Measurements from ENCODE around the gene SLC25A52. TPM values are rescaled to one million over a fixed set of nuclear protein-coding genes. Genes with fewer than 3 reads are reported as not detected.
A peak's percentile ranks its signal among the peaks of the same experiment; 100 is the strongest.
"Not testable (repeated sequence)": the region's sequence is repeated elsewhere in the genome, so short reads cannot be mapped to it uniquely, and the experiment has no call there.

Gene SLC25A52
- total RNA-seq, 1 donor from 2014 or later = not detected

- Histone ChIP-seq H3K4me3 (ENCODE audit: low read depth, low read length) (no peak overlapping the region), H3K36me3 (ENCODE audit: control insufficient read depth, insufficient read depth, low read length) (no peaks in the 10 kb centered on the region), H3K27me3 (ENCODE audit: control insufficient read depth, insufficient read depth, low read length) (no peaks in the 10 kb centered on the region)
- DNase-seq (ENCODE audit: low read depth) = no peak
- no peak for TF ChIP-seq CTCF (IDR thresholded peaks at IDR 0.05; ENCODE audit: insufficient read depth, low read length, poor library complexity, severe bottlenecking)
Observed at GRCh38 chr18:31744321-31745067, 16.2 kb downstream of the SLC25A52 start.

GRCh38 chr18:31743600-31743999 lies 17.1 kb downstream of the SLC25A52 start:
- not testable (repeated sequence) for H3K4me3 ChIP-seq (ENCODE audit: low read depth, low read length); H3K27me3 ChIP-seq (ENCODE audit: control insufficient read depth, insufficient read depth, low read length); DNase-seq (ENCODE audit: low read depth); H3K36me3 ChIP-seq (ENCODE audit: control insufficient read depth, insufficient read depth, low read length)

DNA sequence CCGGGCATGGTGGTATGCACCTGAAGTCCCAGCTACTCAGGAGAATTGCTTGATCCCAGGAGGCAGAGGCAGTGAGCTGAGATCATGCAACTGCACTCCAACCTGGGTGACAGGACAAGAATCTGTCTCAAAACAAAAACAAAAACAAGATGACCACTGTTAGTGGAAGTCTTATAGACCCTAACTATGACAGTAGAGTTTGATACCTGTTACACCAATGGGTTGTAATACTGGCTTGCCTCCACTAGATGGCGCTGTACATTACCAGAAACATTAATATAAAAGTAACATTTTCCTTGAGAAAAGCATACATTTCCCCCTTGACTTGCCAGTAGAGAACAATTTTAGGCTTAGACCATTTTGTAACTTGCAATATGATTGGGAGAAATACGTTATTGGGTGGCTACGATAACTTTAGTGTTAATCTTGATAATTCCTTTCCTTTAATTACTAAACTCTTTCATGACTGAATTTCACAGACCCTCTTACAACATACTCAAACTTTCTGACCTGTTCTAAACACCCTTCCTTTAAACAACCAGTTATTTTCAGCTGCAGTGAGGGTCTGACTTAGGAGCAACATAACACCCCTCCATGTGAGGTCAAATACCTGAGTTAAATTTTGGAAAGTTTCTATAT lies 19.5 kb downstream of the SLC25A52 start:
- Histone ChIP-seq H3K4me3 (ENCODE audit: low read depth, low read length) (no peak overlapping the region), H3K36me3 (ENCODE audit: control insufficient read depth, insufficient read depth, low read length) (no peaks in the 10 kb centered on the region), H3K27me3 (ENCODE audit: control insufficient read depth, insufficient read depth, low read length) (no peaks in the 10 kb centered on the region)
- DNase-seq (ENCODE audit: low read depth) = no peak
- TF ChIP-seq CTCF (IDR thresholded peaks at IDR 0.05; ENCODE audit: insufficient read depth, low read length, poor library complexity, severe bottlenecking) = peak; percentile 65

GRCh38 chr18:31740180-31740579 lies 20.5 kb downstream of the SLC25A52 start:
- H3K36me3 ChIP-seq (ENCODE audit: control insufficient read depth, insufficient read depth, low read length) = no peaks in the 10 kb centered on the region
- no peak for DNase-seq (ENCODE audit: low read depth)
- no peaks in the 10 kb centered on the region for H3K27me3 ChIP-seq (ENCODE audit: control insufficient read depth, insufficient read depth, low read length)
- H3K4me3 ChIP-seq (ENCODE audit: low read depth, low read length) = no peak overlapping the region
- no peak for TF ChIP-seq CTCF (IDR thresholded peaks at IDR 0.05; ENCODE audit: insufficient read depth, low read length, poor library complexity, severe bottlenecking)

DNA sequence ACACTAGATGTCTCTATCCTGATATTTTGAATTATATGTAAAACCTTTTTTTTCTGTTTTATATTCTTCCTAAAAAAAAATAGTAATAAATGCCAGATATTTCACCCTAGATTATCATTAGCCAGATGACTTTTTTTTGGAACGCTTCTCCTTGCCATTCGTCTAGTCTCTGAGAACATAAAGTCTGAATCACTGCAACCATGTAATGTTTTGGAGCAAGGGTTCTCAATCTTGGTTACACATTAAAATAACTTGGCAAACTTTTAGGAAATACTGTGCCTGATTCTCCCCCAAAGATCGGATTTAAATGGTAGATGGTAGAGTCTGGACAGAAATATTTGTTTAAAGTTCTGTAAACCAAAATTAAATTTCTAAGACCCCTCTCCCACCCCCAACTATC lies 21.0 kb downstream of the SLC25A52 start:
- H3K36me3 ChIP-seq (ENCODE audit: control insufficient read depth, insufficient read depth, low read length) = no peaks in the 10 kb centered on the region
- H3K27me3 ChIP-seq (ENCODE audit: control insufficient read depth, insufficient read depth, low read length) = no peaks in the 10 kb centered on the region
- no peak for DNase-seq (ENCODE audit: low read depth)
- H3K4me3 ChIP-seq (ENCODE audit: low read depth, low read length) = no peak overlapping the region
- no peak for TF ChIP-seq CTCF (IDR thresholded peaks at IDR 0.05; ENCODE audit: insufficient read depth, low read length, poor library complexity, severe bottlenecking)

GRCh38 chr18:31738460-31739407 lies 21.9 kb downstream of the SLC25A52 start:
- Histone ChIP-seq H3K4me3 (ENCODE audit: low read depth, low read length) (no peak overlapping the region), H3K27me3 (ENCODE audit: control insufficient read depth, insufficient read depth, low read length) (no peaks in the 10 kb centered on the region), H3K36me3 (ENCODE audit: control insufficient read depth, insufficient read depth, low read length) (no peaks in the 10 kb centered on the region)
- no peak for DNase-seq (ENCODE audit: low read depth)
- no peak for TF ChIP-seq CTCF (IDR thresholded peaks at IDR 0.05; ENCODE audit: insufficient read depth, low read length, poor library complexity, severe bottlenecking)
